MM.1S (cell line): Measurements from ENCODE around the gene SCNN1G.

Experiments
- DNase-seq: peaks from one replicate; pipeline ENCODE4 v3.0.0-alpha.2; 2015
- H2AFZ ChIP-seq: fragments of 300-600 bp; sonication (generic); 2 replicates; pipeline ENCODE4 v1.6.0; 2016; ENCODE audit warnings: antibody characterized with exemption, low read length
- H3F3A ChIP-seq: fragments of 300-600 bp; sonication (generic); 2 replicates; pipeline ENCODE4 v1.6.1; 2016; ENCODE audit warnings: mild to moderate bottlenecking, antibody characterized with exemption, low read length, moderate library complexity, mixed read lengths; ENCODE audit not compliant: insufficient read depth
- H3K27ac ChIP-seq: fragments of 300-600 bp; sonication (generic); 2 replicates; pipeline ENCODE4 v1.5.1; 2016; ENCODE audit warnings: mild to moderate bottlenecking, low read length
- H3K27me3 ChIP-seq: fragments of 300-600 bp; sonication (generic); replicated peaks from 2 replicates; pipeline ENCODE4 v1.6.0; 2016; ENCODE audit warnings: low read length; ENCODE audit not compliant: insufficient read depth
- H3K36me3 ChIP-seq: fragments of 300-600 bp; sonication (generic); replicated peaks from 2 replicates; pipeline ENCODE4 v1.6.1; 2016; ENCODE audit warnings: mild to moderate bottlenecking, low read length, mixed read lengths; ENCODE audit not compliant: insufficient read depth
- H3K4me1 ChIP-seq: fragments of 300-600 bp; sonication (generic); 2 replicates; pipeline ENCODE4 v1.6.1; 2016; ENCODE audit warnings: low read length, mixed read lengths
- H3K4me2 ChIP-seq: fragments of 300-600 bp; sonication (generic); 2 replicates; pipeline ENCODE4 v1.6.0; 2016; ENCODE audit warnings: low read depth, low read length
- H3K4me3 ChIP-seq: fragments of 300-600 bp; sonication (generic); 2 replicates; pipeline ENCODE4 v1.5.1; 2016; ENCODE audit warnings: low read length, mixed read lengths
- H3K79me2 ChIP-seq: fragments of 300-600 bp; sonication (generic); 2 replicates; pipeline ENCODE4 v1.6.1; 2016; ENCODE audit warnings: mixed run types, low read length, mixed read lengths
- H3K9ac ChIP-seq: fragments of 300-600 bp; sonication (generic); 2 replicates; pipeline ENCODE4 v1.6.1; 2016; ENCODE audit warnings: low read length, mixed read lengths
- H3K9me2 ChIP-seq: fragments of 300-600 bp; sonication (generic); replicated peaks from 2 replicates; pipeline ENCODE4 v1.6.1; 2016; ENCODE audit warnings: mild to moderate bottlenecking, low read length, mixed read lengths; ENCODE audit not compliant: insufficient read depth
- H3K9me3 ChIP-seq: fragments of 300-600 bp; sonication (generic); replicated peaks from 2 replicates; pipeline ENCODE4 v1.6.1; 2016; ENCODE audit warnings: mild to moderate bottlenecking, low read length, mixed read lengths; ENCODE audit not compliant: insufficient read depth
- H4K20me1 ChIP-seq: fragments of 300-600 bp; sonication (generic); 2 replicates; pipeline ENCODE4 v1.6.1; 2016; ENCODE audit warnings: mild to moderate bottlenecking, low read length, moderate library complexity, mixed read lengths; ENCODE audit not compliant: insufficient read depth
- EZH2 ChIP-seq: fragments of 300-600 bp; sonication (generic); optimal IDR thresholded peaks from 2 replicates; pipeline ENCODE3; 2017; ENCODE audit warnings: low read depth, mild to moderate bottlenecking, antibody characterized with exemption, low read length, mixed read lengths
- EZH2phosphoT487 ChIP-seq: fragments of 300-600 bp; sonication (generic); IDR thresholded peaks from 2 replicates; pipeline ENCODE4 v1.6.1; 2018; ENCODE audit warnings: antibody characterized with exemption, low read length
- TF ChIP-seq, protein P1 (sequence below): fragments of 300-600 bp; sonication (generic); IDR thresholded peaks from 2 replicates; pipeline ENCODE4 v1.5.1; 2016; ENCODE audit warnings: antibody characterized with exemption, low read length, mixed read lengths

SCNN1G gene

GRCh38 chr16:23232806-23233205 lies 50.3 kb downstream of the SCNN1G start:
- Histone ChIP-seq H3K4me1 (no peaks in the 10 kb centered on the region), H3K4me2 (no peak overlapping the region), H3K9me2 (no peaks in the 10 kb centered on the region), H4K20me1 (no peaks in the 10 kb centered on the region), H3K4me3 (no peak overlapping the region), H3F3A (no peaks in the 10 kb centered on the region), H3K27me3 (no peaks in the 10 kb centered on the region), H3K79me2 (no peaks in the 10 kb centered on the region), H3K9ac (no peak overlapping the region), H3K9me3 (no peaks in the 10 kb centered on the region), H2AFZ (no peak overlapping the region), H3K27ac (no peak overlapping the region), H3K36me3 (no peaks in the 10 kb centered on the region)
- no peak for TF ChIP-seq EZH2
- TF ChIP-seq, protein P1, sequence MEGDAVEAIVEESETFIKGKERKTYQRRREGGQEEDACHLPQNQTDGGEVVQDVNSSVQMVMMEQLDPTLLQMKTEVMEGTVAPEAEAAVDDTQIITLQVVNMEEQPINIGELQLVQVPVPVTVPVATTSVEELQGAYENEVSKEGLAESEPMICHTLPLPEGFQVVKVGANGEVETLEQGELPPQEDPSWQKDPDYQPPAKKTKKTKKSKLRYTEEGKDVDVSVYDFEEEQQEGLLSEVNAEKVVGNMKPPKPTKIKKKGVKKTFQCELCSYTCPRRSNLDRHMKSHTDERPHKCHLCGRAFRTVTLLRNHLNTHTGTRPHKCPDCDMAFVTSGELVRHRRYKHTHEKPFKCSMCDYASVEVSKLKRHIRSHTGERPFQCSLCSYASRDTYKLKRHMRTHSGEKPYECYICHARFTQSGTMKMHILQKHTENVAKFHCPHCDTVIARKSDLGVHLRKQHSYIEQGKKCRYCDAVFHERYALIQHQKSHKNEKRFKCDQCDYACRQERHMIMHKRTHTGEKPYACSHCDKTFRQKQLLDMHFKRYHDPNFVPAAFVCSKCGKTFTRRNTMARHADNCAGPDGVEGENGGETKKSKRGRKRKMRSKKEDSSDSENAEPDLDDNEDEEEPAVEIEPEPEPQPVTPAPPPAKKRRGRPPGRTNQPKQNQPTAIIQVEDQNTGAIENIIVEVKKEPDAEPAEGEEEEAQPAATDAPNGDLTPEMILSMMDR = no peak
- TF ChIP-seq EZH2phosphoT487 = no peak
- DNase-seq = no peak

- Histone ChIP-seq H4K20me1 (no peaks in the 10 kb centered on the region), H3K9me2 (no peaks in the 10 kb centered on the region), H3K4me2 (no peak overlapping the region), H3K9me3 (no peaks in the 10 kb centered on the region), H3K27me3 (no peaks in the 10 kb centered on the region), H3F3A (no peaks in the 10 kb centered on the region), H3K36me3 (no peaks in the 10 kb centered on the region), H3K9ac (no peak overlapping the region), H2AFZ (no peak overlapping the region), H3K79me2 (no peaks in the 10 kb centered on the region), H3K4me1 (no peaks in the 10 kb centered on the region), H3K4me3 (no peak overlapping the region), H3K27ac (no peak overlapping the region)
- TF ChIP-seq EZH2 (no peak), EZH2phosphoT487 (no peak)
- TF ChIP-seq, protein P1 = no peak
- DNase-seq = no peak
These were observed 52.6 kb downstream of the SCNN1G start for GRCh38 chr16:23235176-23235575.

GRCh38 chr16:23236983-23237382 lies 54.4 kb downstream of the SCNN1G start:
- no peak for DNase-seq
- H3K9ac ChIP-seq = no peak overlapping the region
- no peaks in the 10 kb centered on the region for H4K20me1 ChIP-seq
- no peaks in the 10 kb centered on the region for H3K9me2 ChIP-seq
- no peaks in the 10 kb centered on the region for H3K36me3 ChIP-seq
- no peak overlapping the region for H3K4me3 ChIP-seq
- no peaks in the 10 kb centered on the region for H3K4me1 ChIP-seq
- no peaks in the 10 kb centered on the region for H3F3A ChIP-seq
- no peaks in the 10 kb centered on the region for H3K27me3 ChIP-seq
- no peak overlapping the region for H3K27ac ChIP-seq
- H2AFZ ChIP-seq = no peak overlapping the region
- no peaks in the 10 kb centered on the region for H3K9me3 ChIP-seq
- TF ChIP-seq, protein P1 = no peak
- TF ChIP-seq EZH2 (no peak), EZH2phosphoT487 (no peak)
- no peaks in the 10 kb centered on the region for H3K79me2 ChIP-seq
- no peak overlapping the region for H3K4me2 ChIP-seq
